ENCODE results near the gene ATP8B1. TPM values are rescaled to one million over a fixed set of nuclear protein-coding genes. Genes with fewer than 3 reads are reported as not detected.

Gene ATP8B1
- total RNA-seq, 4 donors from 2014 or later: 1.6 to 4.2 (median 2.6) TPM

- Histone ChIP-seq H3K36me3 (no peaks in the 10 kb centered on the region), H3K27me3 (no peaks in the 10 kb centered on the region), H3K9me3 (no peaks in the 10 kb centered on the region), H3K27ac (no peak overlapping the region), H3K4me3 (no peak overlapping the region), H3K4me1 (peaks cover 12 to 38% of the 10 kb centered on the region in 2 donors)
- ATAC-seq (no peak), DNase-seq (no peak)
- TF ChIP-seq POLR2A (IDR thresholded peaks at IDR 0.05): no peak
- in situ Hi-C loops (cut with MboI; ENCODE audit: low sequenced_read_pairs in 4 of 4) (loop anchor here in 1 of 4 donors (25.0 kb wide), 1 partner anchor 168 kb away; no protein-coding TSS in a partner anchor), intact Hi-C loops (cut with DNase I; ENCODE audit: low total_unique reads) (no loop called here)
These were observed 2.0 kb upstream of the ATP8B1 start for GRCh38 chr18:57805117-57805516.

- H3K4me3 ChIP-seq: no peak overlapping the region
- H3K27ac ChIP-seq: no peak overlapping the region
- no peaks in the 10 kb centered on the region for H3K27me3 ChIP-seq
- in situ Hi-C loops (cut with MboI; ENCODE audit: low sequenced_read_pairs in 4 of 4) (loop anchor here in 1 of 4 donors (25.0 kb wide), 1 partner anchor 167 kb away; no protein-coding TSS in a partner anchor), intact Hi-C loops (cut with DNase I; ENCODE audit: low total_unique reads) (loop anchor here (5.0 kb wide), 2 partner anchors 92 to 182 kb away; partner anchors contain the start of gene NARS1)
- ATAC-seq (no peak), DNase-seq (no peak)
- H3K36me3 ChIP-seq: no peaks in the 10 kb centered on the region
- H3K9me3 ChIP-seq: no peaks in the 10 kb centered on the region
- TF ChIP-seq POLR2A (IDR thresholded peaks at IDR 0.05): no peak
- TF ChIP-seq CTCF (IDR thresholded peaks at IDR 0.05 in 4 of 5, conservative IDR thresholded peaks at IDR 0.05 in 1 of 5): no peak
- H3K4me1 ChIP-seq: peaks cover 12 to 38% of the 10 kb centered on the region in 2 donors
These were observed 1.4 kb upstream of the ATP8B1 start for GRCh38 chr18:57804557-57804956.

- Histone ChIP-seq H3K27ac (peak overlapping the region; percentile 66 to 85 (median 83)), H3K36me3 (no peaks in the 10 kb centered on the region), H3K4me1 (peaks cover 7 to 34% of the 10 kb centered on the region in 2 donors), H3K4me3 (peak overlapping the region; percentile 65 to 80 (median 72)), H3K27me3 (no peaks in the 10 kb centered on the region), H3K9me3 (no peaks in the 10 kb centered on the region)
- no peak for ATAC-seq
- intact Hi-C loops (cut with DNase I; ENCODE audit: low total_unique reads) (loop anchor here (5.0 kb wide), 2 partner anchors 90 to 180 kb away; partner anchors contain the start of gene NARS1), in situ Hi-C loops (cut with MboI; ENCODE audit: low sequenced_read_pairs in 4 of 4) (loop anchor here in 1 of 4 donors (25.0 kb wide), 1 partner anchor 165 kb away; no protein-coding TSS in a partner anchor)
- DNase-seq: no peak
- TF ChIP-seq POLR2A (IDR thresholded peaks at IDR 0.05): no peak
- no peak for TF ChIP-seq CTCF (IDR thresholded peaks at IDR 0.05 in 4 of 5, conservative IDR thresholded peaks at IDR 0.05 in 1 of 5)
These were observed 657 bp downstream of the ATP8B1 start for GRCh38 chr18:57802213-57803102.

- no peak for TF ChIP-seq CTCF (IDR thresholded peaks at IDR 0.05 in 4 of 5, conservative IDR thresholded peaks at IDR 0.05 in 1 of 5)
- TF ChIP-seq POLR2A (IDR thresholded peaks at IDR 0.05): no peak
- H3K27me3 ChIP-seq: no peaks in the 10 kb centered on the region
- DNase-seq: no peak
- in situ Hi-C loops (cut with MboI; ENCODE audit: low sequenced_read_pairs in 4 of 4): loop anchor here in 1 of 4 donors (25.0 kb wide), 1 partner anchor 164 kb away; no protein-coding TSS in a partner anchor
- H3K4me1 ChIP-seq: peaks cover under 1 to 34% of the 10 kb centered on the region in 2 donors
- ATAC-seq: no peak
- peak overlapping the region in 3 of 4 donors; percentile 66 to 85 (median 81) for H3K27ac ChIP-seq
- intact Hi-C loops (cut with DNase I; ENCODE audit: low total_unique reads): loop anchor here (5.0 kb wide), 2 partner anchors 89 to 179 kb away; partner anchors contain the start of gene NARS1
- H3K4me3 ChIP-seq: peak overlapping the region; percentile 65 to 80 (median 72)
- no peaks in the 10 kb centered on the region for H3K9me3 ChIP-seq
- H3K36me3 ChIP-seq: no peaks in the 10 kb centered on the region
These were observed 1.3 kb downstream of the ATP8B1 start for GRCh38 chr18:57801761-57802212.

GRCh38 chr18:57801325-57801724 is 1.8 kb downstream of the ATP8B1 start:
- Histone ChIP-seq H3K4me1 (peaks cover 0 to 32% of the 10 kb centered on the region in 2 donors), H3K36me3 (no peaks in the 10 kb centered on the region), H3K4me3 (peak overlapping the region; percentile 65 to 80 (median 72)), H3K9me3 (no peaks in the 10 kb centered on the region), H3K27ac (peak overlapping the region in 3 of 4 donors; percentile 66 to 85 (median 81)), H3K27me3 (no peaks in the 10 kb centered on the region)
- TF ChIP-seq CTCF (IDR thresholded peaks at IDR 0.05 in 4 of 5, conservative IDR thresholded peaks at IDR 0.05 in 1 of 5): no peak
- TF ChIP-seq POLR2A (IDR thresholded peaks at IDR 0.05): no peak
- no peak for ATAC-seq
- in situ Hi-C loops (cut with MboI; ENCODE audit: low sequenced_read_pairs in 4 of 4) (loop anchor here in 1 of 4 donors (25.0 kb wide), 1 partner anchor 164 kb away; no protein-coding TSS in a partner anchor), intact Hi-C loops (cut with DNase I; ENCODE audit: low total_unique reads) (loop anchor here (5.0 kb wide), 2 partner anchors 89 to 179 kb away; partner anchors contain the start of gene NARS1)
- DNase-seq: no peak

Measured in gastrocnemius medialis (tissue), 4 donors.